H1 (cell line): ENCODE data around the gene SLC13A4. TPM values are rescaled to one million over a fixed set of nuclear protein-coding genes. Genes with fewer than 3 reads are reported as not detected.

Experiments
- CTCF ChIA-PET: fragments of 300-600 bp; sonication (Branson Sonifier 250); formaldehyde crosslinking; loops from one replicate; lab custom pipeline; 2021; ENCODE audit not compliant: partially characterized antibody; lab: Charles Lee
- POLR2A ChIA-PET: fragments of 300-600 bp; sonication (Branson Sonifier 250); formaldehyde crosslinking; loops from one replicate; lab custom pipeline; 2021; ENCODE audit warnings: inconsistent platforms; ENCODE audit not compliant: partially characterized antibody; lab: Charles Lee
- DNase-seq, 2 experiments: peaks; one replicate each; pipeline versions ENCODE4 v3.0.0 to v3.0.0-alpha.2; 2010 to 2022; ENCODE audit warnings: low spot score in 2 of 2, low read depth in 1 of 2, mixed read lengths in 1 of 2
- FAIRE-seq: peaks from 2 replicates; lab custom pipeline; 2011; peaks lifted over from hg19 to GRCh38; lab: Jason Lieb, UNC
- H2AFZ ChIP-seq: 2 replicates; pipeline ENCODE4 v1.8.1; 2012; ENCODE audit warnings: low read length, inconsistent platforms
- H2AK5ac ChIP-seq: 2 replicates; pipeline ENCODE4 v1.6.1; 2013; ENCODE audit warnings: low read depth, low read length
- H2BK120ac ChIP-seq: replicated peaks from 2 replicates; pipeline ENCODE3; 2013; ENCODE audit warnings: low read depth, low read length, inconsistent platforms
- H2BK12ac ChIP-seq: 2 replicates; pipeline ENCODE4 v1.6.1; 2013; ENCODE audit warnings: low read depth, low read length
- H2BK15ac ChIP-seq: 2 replicates; pipeline ENCODE4 v1.6.1; 2013; ENCODE audit warnings: low read length
- H2BK20ac ChIP-seq: 2 replicates; pipeline ENCODE4 v1.6.1; 2013; ENCODE audit warnings: low read length
- H2BK5ac ChIP-seq: 2 replicates; pipeline ENCODE4 v1.6.1; 2013; ENCODE audit warnings: low read depth, low read length
- H3K14ac ChIP-seq: 2 replicates; pipeline ENCODE4 v1.6.1; 2013; ENCODE audit warnings: inconsistent platforms; ENCODE audit not compliant: insufficient read length
- H3K18ac ChIP-seq: 2 replicates; pipeline ENCODE4 v1.6.1; 2013; ENCODE audit warnings: low read length; ENCODE audit errors: extremely low read depth
- H3K23ac ChIP-seq: 2 replicates; pipeline ENCODE4 v1.6.1; 2013; ENCODE audit warnings: inconsistent platforms; ENCODE audit not compliant: insufficient read length
- H3K23me2 ChIP-seq: 2 replicates; pipeline ENCODE4 v1.6.1; 2013; ENCODE audit warnings: low read depth, low read length
- H3K27ac ChIP-seq: 2 replicates; pipeline ENCODE4 v1.6.1; 2011; ENCODE audit warnings: low read depth, low read length, inconsistent platforms
- H3K27me3 ChIP-seq, 4 experiments: replicated peaks in 1 of 4; 1 replicate in 1 of 4; 2 replicates in 3 of 4; pipeline versions ENCODE4 v1.6.1 to v1.8.1; 2011 to 2013; ENCODE audit warnings: low read length in 3 of 4, mild to moderate bottlenecking in 3 of 4, inconsistent platforms in 2 of 4, mixed read lengths in 2 of 4, moderate library complexity in 1 of 4; ENCODE audit not compliant: control insufficient read depth in 3 of 4, insufficient read depth in 3 of 4; ENCODE audit errors: extremely low read depth in 1 of 4
- H3K36me3 ChIP-seq, 4 experiments: 2 replicates each; pipeline versions ENCODE4 v1.6.1 to v1.8.1; 2011 to 2013; ENCODE audit warnings: mild to moderate bottlenecking in 4 of 4, low read length in 3 of 4, moderate library complexity in 2 of 4, control low read depth in 1 of 4, inconsistent platforms in 1 of 4; ENCODE audit not compliant: insufficient read depth in 4 of 4, control insufficient read depth in 2 of 4
- H3K4ac ChIP-seq: replicated peaks from 2 replicates; pipeline ENCODE3; 2013; ENCODE audit warnings: low read length, low read depth, mixed read lengths, inconsistent platforms; ENCODE audit not compliant: insufficient read length
- H3K4me1 ChIP-seq, 4 experiments: replicated peaks in 1 of 4; 1 replicate in 1 of 4; 2 replicates in 3 of 4; pipeline versions ENCODE4 v1.6.1 to v1.8.1; 2011 to 2013; ENCODE audit warnings: low read length in 3 of 4, inconsistent platforms in 2 of 4, mixed read lengths in 1 of 4; ENCODE audit not compliant: insufficient read depth in 4 of 4, control insufficient read depth in 3 of 4
- H3K4me2 ChIP-seq, 2 experiments: 2 replicates each; pipeline versions ENCODE4 v1.6.1 to v1.8.1; 2011 to 2013; ENCODE audit warnings: low read depth in 2 of 2, low read length in 2 of 2, control low read depth in 1 of 2, inconsistent platforms in 1 of 2, mild to moderate bottlenecking in 1 of 2; ENCODE audit not compliant: insufficient read depth in 1 of 2
- H3K4me3 ChIP-seq, 4 experiments: fragments of 200-600, 300-600 bp in 1 of 4; sonication (generic), shearing (Covaris generic), sonication (Bioruptor Twin) in 1 of 4; 2 replicates each; pipeline versions ENCODE4 v1.5.1 to v1.8.1; 2011 to 2016; ENCODE audit warnings: low read length in 4 of 4, low read depth in 3 of 4, control low read depth in 2 of 4, inconsistent platforms in 2 of 4, mild to moderate bottlenecking in 2 of 4, mixed read lengths in 1 of 4, moderate library complexity in 1 of 4; ENCODE audit not compliant: insufficient read depth in 2 of 4; ENCODE audit errors: extremely low read depth in 1 of 4
- H3K56ac ChIP-seq: replicated peaks from 2 replicates; pipeline ENCODE3; 2013; ENCODE audit warnings: low read depth, mild to moderate bottlenecking, mixed read lengths, low read length, inconsistent platforms; ENCODE audit not compliant: insufficient read length
- H3K79me1 ChIP-seq: 2 replicates; pipeline ENCODE4 v1.6.1; 2013; ENCODE audit warnings: low read depth, low read length, control low read depth
- H3K79me2 ChIP-seq, 2 experiments: 2 replicates each; pipeline versions ENCODE4 v1.6.1 to v1.8.1; 2012 to 2013; ENCODE audit warnings: low read length in 2 of 2, mild to moderate bottlenecking in 2 of 2, inconsistent platforms in 1 of 2; ENCODE audit not compliant: insufficient read depth in 2 of 2, control insufficient read depth in 1 of 2
- H3K9ac ChIP-seq, 4 experiments: replicated peaks in 1 of 4; 1 replicate in 1 of 4; 2 replicates in 3 of 4; pipeline versions ENCODE4 v1.6.1 to v1.8.1; 2011 to 2013; ENCODE audit warnings: low read depth in 3 of 4, low read length in 3 of 4, control low read depth in 2 of 4, mild to moderate bottlenecking in 2 of 4, moderate library complexity in 2 of 4, inconsistent platforms in 1 of 4; ENCODE audit errors: extremely low read depth in 1 of 4
- H3K9me3 ChIP-seq, 2 experiments: 2 replicates each; pipeline versions ENCODE4 v1.6.1 to v1.8.1; 2012 to 2013; ENCODE audit warnings: mild to moderate bottlenecking in 2 of 2, moderate library complexity in 2 of 2, control low read depth in 1 of 2, inconsistent platforms in 1 of 2, low read depth in 1 of 2, low read length in 1 of 2, mixed read lengths in 1 of 2; ENCODE audit not compliant: insufficient read depth in 2 of 2
- H4K20me1 ChIP-seq, 2 experiments: replicated peaks in 1 of 2; 2 replicates each; pipeline versions ENCODE3 to v1.8.1; 2011 to 2013; ENCODE audit warnings: inconsistent platforms in 2 of 2, low read length in 2 of 2, mild to moderate bottlenecking in 1 of 2; ENCODE audit not compliant: insufficient read depth in 2 of 2, control insufficient read depth in 1 of 2
- H4K5ac ChIP-seq: 2 replicates; pipeline ENCODE4 v1.6.1; 2013; ENCODE audit warnings: low read length, low read depth, mixed read lengths, inconsistent platforms; ENCODE audit not compliant: insufficient read length
- H4K8ac ChIP-seq: 2 replicates; pipeline ENCODE4 v1.8.0; 2013; ENCODE audit warnings: mild to moderate bottlenecking, moderate library complexity, low read length, inconsistent platforms; ENCODE audit not compliant: insufficient read depth; ENCODE audit errors: extremely low read depth
- H4K91ac ChIP-seq: replicated peaks from 2 replicates; pipeline ENCODE3; 2013; ENCODE audit warnings: low read length, mixed read lengths, inconsistent platforms; ENCODE audit not compliant: insufficient read length
- JUN ChIP-seq: IDR thresholded peaks from 2 replicates; pipeline ENCODE4 v1.6.1; 2011; ENCODE audit warnings: low read depth, mild to moderate bottlenecking, improper control_type of control experiment, low read length
- RBBP5 ChIP-seq: IDR thresholded peaks from 2 replicates; pipeline ENCODE4 v1.7.1; 2012; ENCODE audit warnings: low read depth, mild to moderate bottlenecking, inconsistent platforms, low read length, moderate library complexity, borderline replicate concordance
- RXRA ChIP-seq: IDR thresholded peaks from 2 replicates; pipeline ENCODE4 v1.6.1; 2011; ENCODE audit warnings: low read depth, mild to moderate bottlenecking, low read length, moderate library complexity; ENCODE audit not compliant: insufficient read depth
- SIN3A ChIP-seq, 2 experiments: IDR thresholded peaks in 1 of 2; conservative IDR thresholded peaks in 1 of 2; 2 replicates each; pipeline ENCODE4 v1.6.1; 2011 to 2012; ENCODE audit warnings: low read length in 2 of 2, improper control_type of control experiment in 1 of 2, low read depth in 1 of 2, mild to moderate bottlenecking in 1 of 2
- SRF ChIP-seq: IDR thresholded peaks from 2 replicates; pipeline ENCODE4 v1.6.1; 2011; ENCODE audit warnings: mild to moderate bottlenecking, low read depth, low read length, moderate library complexity
- TBP ChIP-seq: IDR thresholded peaks from 2 replicates; pipeline ENCODE4 v1.6.1; 2011; ENCODE audit warnings: low read depth, low read length, improper control_type of control experiment
- TEAD4 ChIP-seq: IDR thresholded peaks from 2 replicates; pipeline ENCODE4 v1.6.1; 2012; ENCODE audit warnings: low read depth, low read length, inconsistent platforms, mixed read lengths
- WGBS, 2 experiments: shearing (Covaris generic) in 1 of 2; methylation state at CpG; one replicate each; pipeline versions ENCODE4 v1.1.6 to v1.1.7; 2013 to 2015; ENCODE audit warnings: low lambda C conversion rate in 2 of 2, mixed read lengths in 2 of 2, inconsistent platforms in 1 of 2, low coverage in 1 of 2, missing lambda C conversion rate in 1 of 2; ENCODE audit not compliant: insufficient replicate concordance in 2 of 2, insufficient coverage in 1 of 2, insufficient read length in 1 of 2; ENCODE audit errors: extremely low coverage in 1 of 2, missing lambda C conversion rate in 1 of 2; 5-methylcytosine and 5-hydroxymethylcytosine counted together
- polyA plus RNA-seq, 7 experiments: library from polyadenylated mRNA; depleted of rRNA in 3 of 7; stranded (reverse) in 5 of 7; unstranded in 2 of 7; fragments of >200 nt in 5 of 7; fragments of 200-250 nt in 2 of 7; gene quantifications; 1 replicate in 5 of 7; 2 replicates in 1 of 7; 4 replicates in 1 of 7; pipeline versions ENCODE4 v1.2.1 to v1.2.3, GENCODE V29; 2011 to 2013; ENCODE audit warnings: missing spikeins in 2 of 7, mixed read lengths in 2 of 7
- total RNA-seq: library from RNA; stranded (reverse); fragmentation: NEBNext Ultra II Directional; extraction: Animal tissue kit (Norgen Biotek cat#: 25700); gene quantifications from 2 replicates; pipeline ENCODE4 v1.2.1, GENCODE V29; 2021
- TF ChIP-seq, protein P1 (sequence below): IDR thresholded peaks from 2 replicates; pipeline ENCODE4 v1.6.1; 2012; ENCODE audit warnings: inconsistent platforms

SLC13A4 gene
- total and polyA plus RNA-seq, 2 of the 8 experiments (the other 6 are each of a cell fraction or from before 2014, with no cell fraction given), result 3.9 to 7.5 TPM

DNA sequence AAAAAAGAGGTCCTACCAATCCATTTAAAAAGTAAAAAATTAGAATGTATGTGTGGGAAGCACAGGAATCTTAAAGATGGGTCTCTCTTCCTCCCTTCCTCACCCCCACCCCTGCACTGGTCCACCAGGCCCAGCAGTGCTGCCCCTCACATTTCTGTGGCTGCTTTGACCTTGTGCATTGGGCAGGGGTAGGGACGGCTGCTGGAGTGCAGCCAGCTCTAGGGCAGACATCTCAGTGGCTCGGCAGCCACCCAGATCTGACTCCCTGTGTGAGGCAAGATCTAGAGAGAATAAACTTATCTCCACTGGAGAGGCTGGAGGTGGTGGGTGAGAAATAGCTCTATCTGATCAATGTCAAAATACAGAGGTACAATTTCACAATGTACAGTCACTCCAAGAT, 13.9 kb upstream of the SLC13A4 start:
- no peak overlapping the region for H3K14ac ChIP-seq
- H4K20me1 ChIP-seq, result no peaks in the 10 kb centered on the region
- no peaks in the 10 kb centered on the region for H3K27me3 ChIP-seq
- POLR2A ChIA-PET, result no interaction called here
- no peak overlapping the region for H3K56ac ChIP-seq
- no peaks in the 10 kb centered on the region for H3K79me1 ChIP-seq
- no peak overlapping the region for H3K4ac ChIP-seq
- no peak overlapping the region for H4K5ac ChIP-seq
- H3K79me2 ChIP-seq, result no peaks in the 10 kb centered on the region
- H3K27ac ChIP-seq, result no peak overlapping the region
- FAIRE-seq, result no peak
- H4K8ac ChIP-seq, result no peak overlapping the region
- H3K23me2 ChIP-seq, result no peaks in the 10 kb centered on the region
- no peak overlapping the region for H3K23ac ChIP-seq
- TF ChIP-seq RXRA, result no peak
- TF ChIP-seq SRF, result no peak
- TF ChIP-seq, protein P1, sequence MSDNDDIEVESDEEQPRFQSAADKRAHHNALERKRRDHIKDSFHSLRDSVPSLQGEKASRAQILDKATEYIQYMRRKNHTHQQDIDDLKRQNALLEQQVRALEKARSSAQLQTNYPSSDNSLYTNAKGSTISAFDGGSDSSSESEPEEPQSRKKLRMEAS, result no peak
- no peak for TF ChIP-seq JUN
- TF ChIP-seq SIN3A (conservative IDR thresholded peaks at IDR 0.05 in 1 of 2, IDR thresholded peaks at IDR 0.05 in 1 of 2; ENCODE audit: low read depth in 1 of 2, low read length in 2 of 2), result no peak
- no peak for TF ChIP-seq RBBP5
- no peak for TF ChIP-seq TEAD4
- TF ChIP-seq TBP, result no peak
- DNase-seq, result no peak
- no peak overlapping the region for H2AK5ac ChIP-seq
- no peak overlapping the region for H4K91ac ChIP-seq
- H2BK12ac ChIP-seq, result no peak overlapping the region
- CTCF ChIA-PET, result interaction anchor here (1.0 to 2.8 kb wide), 4 partner anchors 10 to 59 kb away, joined by 3 to 10 read pairs (median 7); no protein-coding TSS in a partner anchor
- H2AFZ ChIP-seq, result no peak overlapping the region
- no peaks in the 10 kb centered on the region for H3K36me3 ChIP-seq
- no peak overlapping the region for H3K4me3 ChIP-seq
- no peaks in the 10 kb centered on the region for H3K9me3 ChIP-seq
- 75% methylated on average over 2 of the region's 2 CpGs; no CpG with 5 or more reads in 1 of the 2 experiments for WGBS, 2 experiments
- no peak overlapping the region for H3K9ac ChIP-seq
- H2BK5ac ChIP-seq, result no peak overlapping the region
- H2BK120ac ChIP-seq, result no peak overlapping the region
- H3K4me2 ChIP-seq, result no peak overlapping the region
- H3K4me1 ChIP-seq, result no peaks in the 10 kb centered on the region; a peak in 1 of 7 replicates
- no peak overlapping the region for H3K18ac ChIP-seq
- H2BK20ac ChIP-seq, result no peak overlapping the region
- H2BK15ac ChIP-seq, result no peak overlapping the region
